GM18858 (cell line): Measurements from ENCODE around the gene GARIN5A.

ENCODE experiments used
- ATAC-seq: cut with Tn5 transposase; IDR thresholded peaks from one replicate; pipeline ENCODE4 v1.9.1; 2021; ENCODE audit not compliant: unreplicated experiment

The GARIN5A gene

GRCh38 chr19:50509366-50509765, 32.7 kb upstream of the GARIN5A start:
- no peak for ATAC-seq

GRCh38 chr19:50508843-50509190, 32.2 kb upstream of the GARIN5A start:
- ATAC-seq = no peak

GRCh38 chr19:50507376-50507775, 30.7 kb upstream of the GARIN5A start:
- ATAC-seq = no peak

- no peak for ATAC-seq
Observed at GRCh38 chr19:50506700-50507099, 30.1 kb upstream of the GARIN5A start.

GRCh38 chr19:50505856-50506611, 29.4 kb upstream of the GARIN5A start:
- no peak for ATAC-seq

- no peak for ATAC-seq
Observed at GRCh38 chr19:50501568-50502475, 25.2 kb upstream of the GARIN5A start.

- no peak for ATAC-seq
Observed at GRCh38 chr19:50501186-50501567, 24.5 kb upstream of the GARIN5A start.

- ATAC-seq = no peak
Observed at GRCh38 chr19:50500753-50501151, 24.1 kb upstream of the GARIN5A start.

- no peak for ATAC-seq
Observed at GRCh38 chr19:50500060-50500752, 23.6 kb upstream of the GARIN5A start.

GRCh38 chr19:50498219-50499056, 21.8 kb upstream of the GARIN5A start:
- ATAC-seq = no peak

GRCh38 chr19:50497022-50497405, 20.4 kb upstream of the GARIN5A start:
- no peak for ATAC-seq

- no peak for ATAC-seq
Observed at GRCh38 chr19:50496189-50497021, 19.8 kb upstream of the GARIN5A start.

- ATAC-seq = no peak
Observed at GRCh38 chr19:50495020-50495531, 18.4 kb upstream of the GARIN5A start.

- no peak for ATAC-seq
Observed at GRCh38 chr19:50494186-50495019, 17.8 kb upstream of the GARIN5A start.

- ATAC-seq = no peak
Observed at GRCh38 chr19:50493171-50493570, 16.5 kb upstream of the GARIN5A start.

GRCh38 chr19:50492303-50493052, 15.8 kb upstream of the GARIN5A start:
- no peak for ATAC-seq

GRCh38 chr19:50490991-50491472, 14.4 kb upstream of the GARIN5A start:
- no peak for ATAC-seq

- ATAC-seq = no peak
Observed at GRCh38 chr19:50490411-50490811, 13.8 kb upstream of the GARIN5A start.
